ENCODE data around the gene RNF13. TPM values are rescaled to one million over a fixed set of nuclear protein-coding genes. Genes with fewer than 3 reads are reported as not detected.

Gene RNF13
- total RNA-seq, 1 donor from 2014 or later: 27.1 TPM

DNA sequence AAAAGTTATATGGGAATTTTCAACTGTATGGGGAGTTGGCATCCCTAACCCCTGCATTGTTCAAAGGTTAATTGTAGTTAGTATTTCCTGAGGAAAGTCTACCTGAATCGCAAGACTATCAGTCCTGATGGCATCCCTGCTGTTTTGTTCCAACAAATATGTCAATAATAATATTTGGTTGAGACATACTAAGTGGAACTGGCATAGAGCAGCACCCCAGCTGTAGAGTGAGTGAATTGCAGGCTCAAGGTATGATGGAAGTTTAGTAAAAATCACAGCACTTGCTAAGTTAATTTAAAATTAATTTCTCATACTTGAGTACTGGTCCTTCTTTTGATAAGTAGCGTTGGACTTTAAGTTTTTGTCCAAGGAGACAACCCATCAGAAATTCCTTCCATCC lies 42.8 kb upstream of the RNF13 start:
- peak; percentile 25 for TF ChIP-seq CTCF (conservative IDR thresholded peaks at IDR 0.05; ENCODE audit: low read depth, low read length)
- DNase-seq (ENCODE audit: low read depth): no peak
- no peak overlapping the region for H3K4me3 ChIP-seq (ENCODE audit: low read depth, low read length)

- peak; percentile 92 for TF ChIP-seq CTCF (conservative IDR thresholded peaks at IDR 0.05; ENCODE audit: low read depth, low read length)
- no peak for DNase-seq (ENCODE audit: low read depth)
Observed at GRCh38 chr3:149771652-149772271, 41.3 kb upstream of the RNF13 start.

DNA sequence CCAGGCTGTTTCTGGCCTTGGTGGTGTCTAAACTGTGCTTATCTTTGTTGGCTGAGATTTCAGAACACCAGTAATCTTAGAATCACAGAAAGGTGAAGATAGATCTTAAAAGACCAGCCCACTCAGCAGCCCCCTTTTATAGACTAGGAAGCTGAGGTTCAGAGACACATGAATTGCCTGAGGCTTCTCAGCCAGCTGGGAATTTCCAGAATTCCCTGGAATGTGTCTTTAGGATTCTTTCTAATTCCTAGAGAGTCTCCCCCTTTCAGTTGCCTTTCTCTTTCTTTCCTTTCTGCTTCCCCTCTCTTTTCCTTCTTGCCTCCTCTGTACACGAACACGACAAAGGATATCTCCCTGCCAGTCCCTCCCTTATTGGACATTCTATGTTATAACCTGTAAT lies 40.2 kb upstream of the RNF13 start:
- no peak for DNase-seq (ENCODE audit: low read depth)
- TF ChIP-seq CTCF (conservative IDR thresholded peaks at IDR 0.05; ENCODE audit: low read depth, low read length): no peak
- no peak overlapping the region for H3K4me3 ChIP-seq (ENCODE audit: low read depth, low read length)

More at GRCh38 chr3:149771652-149772271, 41.3 kb upstream of the RNF13 start:
- no peak overlapping the region for H3K4me3 ChIP-seq (ENCODE audit: low read depth, low read length)

DNA sequence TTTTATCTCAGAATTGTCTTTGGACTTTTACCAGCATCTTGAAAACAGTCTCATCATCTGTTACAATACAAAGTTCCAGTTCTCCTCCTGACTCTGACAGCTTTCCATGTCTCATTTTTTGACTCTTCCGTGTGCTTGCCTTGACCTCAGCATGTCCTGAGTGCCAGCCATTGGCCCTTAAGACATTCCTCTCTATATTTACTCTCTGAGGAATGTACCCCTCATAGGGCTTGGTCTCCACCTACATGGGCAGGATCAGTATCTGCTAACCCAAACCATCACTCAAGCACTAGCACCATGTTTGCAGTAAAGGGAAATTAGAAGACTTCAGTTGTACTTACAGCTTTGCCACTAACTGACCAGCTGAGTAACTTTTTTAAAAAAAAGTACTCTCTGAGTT lies 36.8 kb upstream of the RNF13 start:
- TF ChIP-seq CTCF (conservative IDR thresholded peaks at IDR 0.05; ENCODE audit: low read depth, low read length): no peak
- no peak overlapping the region for H3K4me3 ChIP-seq (ENCODE audit: low read depth, low read length)
- DNase-seq (ENCODE audit: low read depth): no peak

GRCh38 chr3:149777414-149778214 lies 35.4 kb upstream of the RNF13 start:
- no peak for DNase-seq (ENCODE audit: low read depth)
- TF ChIP-seq CTCF (conservative IDR thresholded peaks at IDR 0.05; ENCODE audit: low read depth, low read length): no peak
- H3K4me3 ChIP-seq (ENCODE audit: low read depth, low read length): no peak overlapping the region

DNA sequence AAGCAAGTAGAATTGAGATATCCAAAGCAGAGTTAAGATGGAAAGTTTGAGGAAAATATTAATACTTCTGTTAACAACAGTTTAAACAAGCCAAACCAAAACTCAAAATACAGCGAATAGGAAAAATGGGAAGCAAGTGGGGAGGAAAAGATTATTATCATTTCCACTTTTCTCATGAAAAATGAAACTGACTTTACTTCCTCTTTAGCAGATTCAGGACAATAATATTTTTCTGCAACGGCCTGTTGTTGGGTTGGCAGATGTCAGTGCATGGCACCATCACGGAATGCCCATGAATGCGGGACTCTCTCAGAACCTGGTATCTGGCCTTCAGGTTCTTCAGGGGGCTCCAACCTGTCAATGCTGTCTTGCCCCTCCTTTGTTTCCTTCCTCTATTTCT lies 31.8 kb upstream of the RNF13 start:
- no peak for DNase-seq (ENCODE audit: low read depth)
- TF ChIP-seq CTCF (conservative IDR thresholded peaks at IDR 0.05; ENCODE audit: low read depth, low read length): no peak
- no peak overlapping the region for H3K4me3 ChIP-seq (ENCODE audit: low read depth, low read length)

Data from epithelial cell of proximal tubule (primary cell).